Measurements from ENCODE around the gene ASB2. TPM values are rescaled to one million over a fixed set of nuclear protein-coding genes. Genes with fewer than 3 reads are reported as not detected.
A peak's percentile ranks its signal among the peaks of the same experiment; 100 is the strongest.

Gene ASB2
- total and polyA plus RNA-seq, 2 of the 4 experiments (the other 2 are of a cell fraction): 0.54 to 0.77 TPM

- H3K27ac ChIP-seq (ENCODE audit: insufficient read depth, low read length): no peak overlapping the region
- H3K18ac ChIP-seq (ENCODE audit: low read depth, low read length): no peak overlapping the region
- dilution Hi-C loops (cut with HindIII; ENCODE audit: low sequenced_read_pairs, unreplicated experiment) (no loop called here), in situ Hi-C loops (cut with MboI; ENCODE audit: low sequenced_read_pairs) (no loop called here), intact Hi-C loops (cut with micrococcal nuclease) (no loop called here)
- no peak overlapping the region for H3K56ac ChIP-seq (ENCODE audit: extremely low read depth, insufficient read depth, low read length)
- no peak overlapping the region for H2BK15ac ChIP-seq (ENCODE audit: low read depth, low read length)
- no TSS peak for BruUV-seq (replicated peaks)
- H4K20me1 ChIP-seq (ENCODE audit: insufficient read depth, low read length): no peaks in the 10 kb centered on the region
- no peak overlapping the region for H2BK120ac ChIP-seq (ENCODE audit: low read depth, low read length)
- H3K9me3 ChIP-seq (ENCODE audit: control insufficient read depth, insufficient read depth, low read length): no peaks in the 10 kb centered on the region
- H3K9me1 ChIP-seq (ENCODE audit: insufficient read depth, low read length): peaks cover 20% of the 10 kb centered on the region
- no peak overlapping the region for H3K14ac ChIP-seq (replicated peaks; ENCODE audit: low read depth, low read length)
- H4K91ac ChIP-seq (ENCODE audit: insufficient read depth, low read depth, low read length): no peak overlapping the region
- no peak for DNase-seq
- no peak overlapping the region for H3K23ac ChIP-seq (ENCODE audit: low read depth, low read length)
- H3K36me3 ChIP-seq (ENCODE audit: control insufficient read depth, insufficient read depth, low read length): no peaks in the 10 kb centered on the region
- no peak overlapping the region for H2BK20ac ChIP-seq (ENCODE audit: low read depth, low read length)
- no peak overlapping the region; the same call in 1 of the 2 replicates for H3K4ac ChIP-seq (ENCODE audit: low read depth, low read length)
- H2AK5ac ChIP-seq (ENCODE audit: low read depth, low read length): no peak overlapping the region
- 88% methylated on average over 5 of the region's 12 CpGs; no CpG with 5 or more reads in 1 of the 2 experiments for WGBS, 2 experiments (ENCODE audit: extremely low coverage in 2 of 2, insufficient read length in 1 of 2)
- no peak overlapping the region for H4K8ac ChIP-seq (ENCODE audit: low read depth in 2 of 2, low read length in 2 of 2)
- CTCF ChIA-PET: interaction anchor here (3.2 kb wide), 1 partner anchor 48 kb away, joined by 14 read pairs; no protein-coding TSS in a partner anchor
- H2AK9ac ChIP-seq (replicated peaks; ENCODE audit: low read depth, low read length, poor library complexity): peak overlapping the region; percentile 40
- POLR2A ChIA-PET (ENCODE audit: unreplicated experiment): no interaction called here
- H4K5ac ChIP-seq (ENCODE audit: low read depth, low read length): 0 out of 2 replicates have a peak overlapping the region, but pooled peaks have one; percentile 8
- peaks cover 20% of the 10 kb centered on the region for H3K4me1 ChIP-seq (ENCODE audit: control insufficient read depth, insufficient read depth, low read length)
- H3K4me2 ChIP-seq (ENCODE audit: low read depth, low read length): no peak overlapping the region
- TF ChIP-seq RAD21 (IDR thresholded peaks at IDR 0.05; ENCODE audit: low read length) (no peak), MAFK (IDR thresholded peaks at IDR 0.05; ENCODE audit: low read depth, low read length) (no peak), BHLHE40 (IDR thresholded peaks at IDR 0.05; ENCODE audit: low read depth, low read length) (no peak), NFE2L2 (IDR thresholded peaks at IDR 0.05; ENCODE audit: low read depth, low read length) (no peak)
- H3K79me1 ChIP-seq (ENCODE audit: low read depth in 1 of 2, low read length in 2 of 2): no peaks in the 10 kb centered on the region
- no peak overlapping the region for H2AFZ ChIP-seq (replicated peaks; ENCODE audit: low read length, poor library complexity)
- H2BK5ac ChIP-seq (ENCODE audit: low read depth, low read length, poor library complexity, severe bottlenecking): no peak overlapping the region
- no peak overlapping the region for H3K4me3 ChIP-seq (ENCODE audit: insufficient read depth, low read depth, low read length)
- H3K9ac ChIP-seq (ENCODE audit: low read depth, low read length): no peak overlapping the region
- peaks cover 5% of the 10 kb centered on the region; the same call in 1 of the 2 replicates for H3K27me3 ChIP-seq (ENCODE audit: control insufficient read depth, insufficient read depth, low read length)
- no peak for ATAC-seq (ENCODE audit: low read depth)
These were observed 11.0 kb upstream of the ASB2 start for GRCh38 chr14:93987376-93987775.

Data from IMR-90 (cell line).